WTC11 (cell line): ENCODE results near the gene NGB. TPM values are rescaled to one million over a fixed set of nuclear protein-coding genes. Genes with fewer than 3 reads are reported as not detected.

Experiments used
- ATAC-seq: fragments of 200-7000 bp; cut with Tn5 transposase; 2 replicates; pipeline ENCODE4 v1.10.0; 2021; ENCODE audit warnings: mild to moderate bottlenecking, moderate library complexity
- CTCF ChIA-PET: fragments of 300-600 bp; sonication (Branson Sonifier 250); formaldehyde crosslinking; loops from one replicate; lab custom pipeline; 2021; ENCODE audit warnings: antibody characterized with exemption; lab: Charles Lee
- POLR2A ChIA-PET: fragments of 350-600 bp; sonication (Branson Sonifier 250); formaldehyde crosslinking; loops from one replicate; lab custom pipeline; 2021; ENCODE audit warnings: antibody characterized with exemption; lab: Charles Lee
- DNase-seq: peaks from one replicate; pipeline ENCODE4 v3.0.0; 2021; ENCODE audit warnings: low spot score
- H3K27ac Mint-ChIP-seq: 2 replicates; pipeline ENCODE4 v1.8.0; 2021; ENCODE audit warnings: mixed read lengths
- H3K27me3 Mint-ChIP-seq: 2 replicates; pipeline ENCODE4 v1.8.0; 2021; ENCODE audit warnings: low read depth, mild to moderate bottlenecking, moderate library complexity, mixed read lengths
- H3K36me3 Mint-ChIP-seq: 2 replicates; pipeline ENCODE4 v1.8.0; 2021; ENCODE audit warnings: mixed read lengths
- H3K4me1 Mint-ChIP-seq: 2 replicates; pipeline ENCODE4 v1.8.0; 2022; ENCODE audit warnings: mixed read lengths
- H3K4me3 Mint-ChIP-seq: 2 replicates; pipeline ENCODE4 v1.8.0; 2021; ENCODE audit warnings: mild to moderate bottlenecking, moderate library complexity, mixed read lengths
- H3K9me3 Mint-ChIP-seq: 2 replicates; pipeline ENCODE4 v1.8.0; 2021; ENCODE audit warnings: mixed read lengths
- CBFB ChIP-seq: sonication (generic); formaldehyde crosslinking; IDR thresholded peaks from 2 replicates; pipeline ENCODE4 v1.8.1; 2022; ENCODE audit warnings: mild to moderate bottlenecking, low read depth, missing genetic modification reagents
- FOXP4 ChIP-seq: sonication (generic); formaldehyde crosslinking; IDR thresholded peaks from 2 replicates; pipeline ENCODE4 v1.8.0; 2022; ENCODE audit warnings: mild to moderate bottlenecking, missing genetic modification reagents
- GRHL2 ChIP-seq: fragments of 250-450 bp; sonication (Bioruptor Pico); IDR thresholded peaks from 2 replicates; pipeline ENCODE4 v1.8.0; 2022; ENCODE audit warnings: mild to moderate bottlenecking, moderate library complexity; ENCODE audit not compliant: insufficient replicate concordance, severe bottlenecking
- HMGA2 ChIP-seq: fragments of 250-450 bp; sonication (Bioruptor Pico); IDR thresholded peaks from 2 replicates; pipeline ENCODE4 v1.4.0; 2021; ENCODE audit warnings: mild to moderate bottlenecking, moderate library complexity
- JAZF1 ChIP-seq: fragments of 250-450 bp; sonication (Bioruptor Pico); IDR thresholded peaks from 2 replicates; pipeline ENCODE4 v1.9.0; 2021; ENCODE audit warnings: moderate library complexity, mild to moderate bottlenecking, inconsistent platforms
- KAT7 ChIP-seq: sonication (generic); formaldehyde crosslinking; IDR thresholded peaks from 2 replicates; pipeline ENCODE4 v1.8.1; 2023; ENCODE audit warnings: missing genetic modification reagents, mild to moderate bottlenecking, borderline replicate concordance
- NFATC4 ChIP-seq: fragments of 250-450 bp; sonication (Bioruptor Pico); IDR thresholded peaks from 2 replicates; pipeline ENCODE4 v1.9.0; 2021; ENCODE audit warnings: mild to moderate bottlenecking
- OVOL2 ChIP-seq: fragments of 250-450 bp; sonication (Bioruptor Pico); IDR thresholded peaks from 2 replicates; pipeline ENCODE4 v1.9.0; 2021; ENCODE audit warnings: mild to moderate bottlenecking, borderline replicate concordance
- RELA ChIP-seq: sonication (generic); formaldehyde crosslinking; IDR thresholded peaks from 2 replicates; pipeline ENCODE4 v1.8.1; 2022; ENCODE audit warnings: missing genetic modification reagents, mild to moderate bottlenecking, borderline replicate concordance
- SMAD3 ChIP-seq: sonication (generic); formaldehyde crosslinking; IDR thresholded peaks from 2 replicates; pipeline ENCODE4 v1.8.0; 2022; ENCODE audit warnings: missing genetic modification reagents, mild to moderate bottlenecking, borderline replicate concordance
- SOX15 ChIP-seq: fragments of 250-450 bp; sonication (Bioruptor Pico); IDR thresholded peaks from 2 replicates; pipeline ENCODE4 v1.9.0; 2021; ENCODE audit warnings: mild to moderate bottlenecking
- TCF7 ChIP-seq: sonication (generic); formaldehyde crosslinking; IDR thresholded peaks from 2 replicates; pipeline ENCODE4 v1.8.0; 2022; ENCODE audit warnings: mild to moderate bottlenecking, low read depth, missing genetic modification reagents, moderate library complexity
- ZMAT4 ChIP-seq: fragments of 250-450 bp; sonication (Bioruptor Pico); IDR thresholded peaks from 2 replicates; pipeline ENCODE4 v1.9.0; 2021; ENCODE audit warnings: mild to moderate bottlenecking
- ZNF138 ChIP-seq: sonication (generic); formaldehyde crosslinking; conservative IDR thresholded peaks from 2 replicates; pipeline ENCODE4 v1.8.1; 2022; ENCODE audit warnings: mild to moderate bottlenecking, moderate library complexity, missing genetic modification reagents
- ZNF416 ChIP-seq: fragments of 250-450 bp; sonication (Bioruptor Pico); IDR thresholded peaks from 2 replicates; pipeline ENCODE4 v1.9.0; 2021; ENCODE audit warnings: mild to moderate bottlenecking, inconsistent platforms
- ZNF671 ChIP-seq: fragments of 250-450 bp; sonication (Bioruptor Pico); IDR thresholded peaks from 2 replicates; pipeline ENCODE4 v1.8.0; 2021; ENCODE audit warnings: mild to moderate bottlenecking
- ZSCAN18 ChIP-seq: fragments of 250-450 bp; sonication (Bioruptor Pico); IDR thresholded peaks from 2 replicates; pipeline ENCODE4 v2.1.2; 2022; ENCODE audit warnings: mild to moderate bottlenecking, moderate library complexity
- total RNA-seq: library from RNA; stranded (reverse); gene quantifications from 3 replicates; pipeline ENCODE4 v1.2.3, GENCODE V29; 2021
- TF ChIP-seq, protein P1 (sequence below): sonication (generic); formaldehyde crosslinking; IDR thresholded peaks from 2 replicates; pipeline ENCODE4 v1.8.0; 2022; ENCODE audit warnings: missing genetic modification reagents
- TF ChIP-seq, protein P2 (sequence below): sonication (generic); formaldehyde crosslinking; IDR thresholded peaks from 2 replicates; pipeline ENCODE4 v1.8.1; 2022; ENCODE audit warnings: mild to moderate bottlenecking, missing genetic modification reagents, moderate library complexity, borderline replicate concordance
- TF ChIP-seq, protein P3 (sequence below): sonication (generic); formaldehyde crosslinking; IDR thresholded peaks from 2 replicates; pipeline ENCODE4 v1.8.0; 2023; ENCODE audit warnings: missing genetic modification reagents
- TF ChIP-seq, protein P4 (sequence below): sonication (generic); formaldehyde crosslinking; IDR thresholded peaks from 2 replicates; pipeline ENCODE4 v1.8.1; 2023; ENCODE audit warnings: mild to moderate bottlenecking, missing genetic modification reagents, moderate library complexity

NGB gene
- total RNA-seq, 1 experiment from 2014 or later, result 0.33 TPM

DNA sequence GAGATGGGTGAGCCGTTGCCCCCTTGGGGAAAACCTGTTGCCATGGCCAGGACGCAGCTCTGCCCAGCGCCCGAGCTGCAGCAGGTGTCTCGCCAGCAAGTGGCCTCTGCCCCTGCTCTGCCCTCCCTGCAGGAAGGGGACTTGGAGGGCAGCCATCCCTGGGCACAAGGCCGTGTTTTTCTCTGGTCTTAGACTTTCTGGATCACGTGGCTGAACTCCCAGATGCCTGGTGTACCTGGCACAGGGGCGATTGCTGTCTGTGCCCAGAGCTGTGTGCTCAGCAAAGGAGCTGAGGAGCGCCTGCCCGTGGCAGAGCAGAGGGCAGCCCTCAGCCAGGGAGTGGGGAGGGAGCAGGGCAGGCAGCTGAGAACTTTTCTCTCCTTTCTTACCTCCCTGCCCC lies 51.4 kb downstream of the NGB start:
- no peak for ATAC-seq

GRCh38 chr14:77217551-77217950 lies 53.5 kb downstream of the NGB start:
- Mint-ChIP-seq H3K27me3 (peaks cover 3% of the 10 kb centered on the region; the same call in 1 of the 2 replicates), H3K4me3 (no peak overlapping the region), H3K9me3 (no peaks in the 10 kb centered on the region), H3K27ac (no peak overlapping the region), H3K4me1 (peaks cover 33% of the 10 kb centered on the region), H3K36me3 (no peaks in the 10 kb centered on the region)
- ChIA-PET CTCF (interaction anchor here (1.0 to 1.4 kb wide), 3 partner anchors 66 to 108 kb away, joined by 3 to 6 read pairs (median 3); no protein-coding TSS in a partner anchor), POLR2A (no interaction called here)
- DNase-seq, result no peak
- no peak for ATAC-seq
- TF ChIP-seq SOX15 (no peak), FOXP4 (CRISPR knock-in tag) (no peak), KAT7 (no peak), TCF7 (CRISPR knock-in tag) (no peak), ZNF416 (CRISPR knock-in tag) (no peak), HMGA2 (CRISPR knock-in tag) (no peak), ZNF138 (CRISPR knock-in tag) (no peak), NFATC4 (no peak)

More for the DNA sequence above, 51.4 kb downstream of the NGB start:
- Mint-ChIP-seq H3K4me3 (no peak overlapping the region), H3K36me3 (no peaks in the 10 kb centered on the region), H3K4me1 (peaks cover 43% of the 10 kb centered on the region), H3K27ac (no peak overlapping the region), H3K9me3 (no peaks in the 10 kb centered on the region), H3K27me3 (no peaks in the 10 kb centered on the region)
- no peak for TF ChIP-seq RELA (CRISPR knock-in tag)
- no peak for TF ChIP-seq JAZF1 (CRISPR knock-in tag)
- TF ChIP-seq, protein P1, sequence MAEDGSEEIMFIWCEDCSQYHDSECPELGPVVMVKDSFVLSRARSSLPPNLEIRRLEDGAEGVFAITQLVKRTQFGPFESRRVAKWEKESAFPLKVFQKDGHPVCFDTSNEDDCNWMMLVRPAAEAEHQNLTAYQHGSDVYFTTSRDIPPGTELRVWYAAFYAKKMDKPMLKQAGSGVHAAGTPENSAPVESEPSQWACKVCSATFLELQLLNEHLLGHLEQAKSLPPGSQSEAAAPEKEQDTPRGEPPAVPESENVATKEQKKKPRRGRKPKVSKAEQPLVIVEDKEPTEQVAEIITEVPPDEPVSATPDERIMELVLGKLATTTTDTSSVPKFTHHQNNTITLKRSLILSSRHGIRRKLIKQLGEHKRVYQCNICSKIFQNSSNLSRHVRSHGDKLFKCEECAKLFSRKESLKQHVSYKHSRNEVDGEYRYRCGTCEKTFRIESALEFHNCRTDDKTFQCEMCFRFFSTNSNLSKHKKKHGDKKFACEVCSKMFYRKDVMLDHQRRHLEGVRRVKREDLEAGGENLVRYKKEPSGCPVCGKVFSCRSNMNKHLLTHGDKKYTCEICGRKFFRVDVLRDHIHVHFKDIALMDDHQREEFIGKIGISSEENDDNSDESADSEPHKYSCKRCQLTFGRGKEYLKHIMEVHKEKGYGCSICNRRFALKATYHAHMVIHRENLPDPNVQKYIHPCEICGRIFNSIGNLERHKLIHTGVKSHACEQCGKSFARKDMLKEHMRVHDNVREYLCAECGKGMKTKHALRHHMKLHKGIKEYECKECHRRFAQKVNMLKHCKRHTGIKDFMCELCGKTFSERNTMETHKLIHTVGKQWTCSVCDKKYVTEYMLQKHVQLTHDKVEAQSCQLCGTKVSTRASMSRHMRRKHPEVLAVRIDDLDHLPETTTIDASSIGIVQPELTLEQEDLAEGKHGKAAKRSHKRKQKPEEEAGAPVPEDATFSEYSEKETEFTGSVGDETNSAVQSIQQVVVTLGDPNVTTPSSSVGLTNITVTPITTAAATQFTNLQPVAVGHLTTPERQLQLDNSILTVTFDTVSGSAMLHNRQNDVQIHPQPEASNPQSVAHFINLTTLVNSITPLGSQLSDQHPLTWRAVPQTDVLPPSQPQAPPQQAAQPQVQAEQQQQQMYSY (CRISPR knock-in tag), result no peak
- TF ChIP-seq, protein P2, sequence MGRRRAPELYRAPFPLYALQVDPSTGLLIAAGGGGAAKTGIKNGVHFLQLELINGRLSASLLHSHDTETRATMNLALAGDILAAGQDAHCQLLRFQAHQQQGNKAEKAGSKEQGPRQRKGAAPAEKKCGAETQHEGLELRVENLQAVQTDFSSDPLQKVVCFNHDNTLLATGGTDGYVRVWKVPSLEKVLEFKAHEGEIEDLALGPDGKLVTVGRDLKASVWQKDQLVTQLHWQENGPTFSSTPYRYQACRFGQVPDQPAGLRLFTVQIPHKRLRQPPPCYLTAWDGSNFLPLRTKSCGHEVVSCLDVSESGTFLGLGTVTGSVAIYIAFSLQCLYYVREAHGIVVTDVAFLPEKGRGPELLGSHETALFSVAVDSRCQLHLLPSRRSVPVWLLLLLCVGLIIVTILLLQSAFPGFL (CRISPR knock-in tag), result no peak
- TF ChIP-seq OVOL2 (CRISPR knock-in tag), result no peak
- TF ChIP-seq CBFB (CRISPR knock-in tag), result no peak
- no peak for TF ChIP-seq SMAD3 (CRISPR knock-in tag)
- no peak for TF ChIP-seq ZMAT4 (CRISPR knock-in tag)
- TF ChIP-seq GRHL2 (CRISPR knock-in tag), result no peak
- TF ChIP-seq ZSCAN18 (CRISPR knock-in tag), result no peak
- TF ChIP-seq, protein P3, sequence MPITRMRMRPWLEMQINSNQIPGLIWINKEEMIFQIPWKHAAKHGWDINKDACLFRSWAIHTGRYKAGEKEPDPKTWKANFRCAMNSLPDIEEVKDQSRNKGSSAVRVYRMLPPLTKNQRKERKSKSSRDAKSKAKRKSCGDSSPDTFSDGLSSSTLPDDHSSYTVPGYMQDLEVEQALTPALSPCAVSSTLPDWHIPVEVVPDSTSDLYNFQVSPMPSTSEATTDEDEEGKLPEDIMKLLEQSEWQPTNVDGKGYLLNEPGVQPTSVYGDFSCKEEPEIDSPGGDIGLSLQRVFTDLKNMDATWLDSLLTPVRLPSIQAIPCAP, result no peak
- TF ChIP-seq ZNF671 (CRISPR knock-in tag), result no peak
- TF ChIP-seq, protein P4, sequence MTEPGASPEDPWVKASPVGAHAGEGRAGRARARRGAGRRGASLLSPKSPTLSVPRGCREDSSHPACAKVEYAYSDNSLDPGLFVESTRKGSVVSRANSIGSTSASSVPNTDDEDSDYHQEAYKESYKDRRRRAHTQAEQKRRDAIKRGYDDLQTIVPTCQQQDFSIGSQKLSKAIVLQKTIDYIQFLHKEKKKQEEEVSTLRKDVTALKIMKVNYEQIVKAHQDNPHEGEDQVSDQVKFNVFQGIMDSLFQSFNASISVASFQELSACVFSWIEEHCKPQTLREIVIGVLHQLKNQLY (CRISPR knock-in tag), result no peak
- DNase-seq, result no peak
- POLR2A ChIA-PET, result no interaction called here
- CTCF ChIA-PET, result interaction anchor here (1.1 to 2.0 kb wide), 6 partner anchors 15 to 344 kb away, joined by 3 to 5 read pairs (median 4); partner anchors contain the start of gene TMEM63C
